Measurements from ENCODE around the gene RPSA.

Gene RPSA

GRCh38 chr3:39423436-39423970 is 17.0 kb downstream of the RPSA start:
- H3K36me3 ChIP-seq (ENCODE audit: control insufficient read depth in 2 of 2, insufficient read depth in 2 of 2, low read length in 2 of 2), result no peaks in the 10 kb centered on the region
- H3K27me3 ChIP-seq (ENCODE audit: control insufficient read depth in 1 of 2, insufficient read depth in 2 of 2, low read length in 2 of 2), result no peaks in the 10 kb centered on the region
- H3K4me3 ChIP-seq (ENCODE audit: low read length in 2 of 2), result no peak overlapping the region
- no peaks in the 10 kb centered on the region for H3K9me3 ChIP-seq (ENCODE audit: control insufficient read depth in 2 of 2, low read length in 2 of 2)
- no peak overlapping the region for H3K27ac ChIP-seq (ENCODE audit: low read length)
- H3K9ac ChIP-seq (ENCODE audit: low read length in 2 of 2), result no peak overlapping the region
- H3K4me1 ChIP-seq (ENCODE audit: control insufficient read depth, insufficient read depth, low read length), result no peaks in the 10 kb centered on the region

- H3K36me3 ChIP-seq (ENCODE audit: control insufficient read depth in 2 of 2, insufficient read depth in 2 of 2, low read length in 2 of 2), result no peaks in the 10 kb centered on the region
- H3K4me3 ChIP-seq (ENCODE audit: low read length in 2 of 2), result no peak overlapping the region
- H3K27ac ChIP-seq (ENCODE audit: low read length), result no peak overlapping the region
- H3K9ac ChIP-seq (ENCODE audit: low read length in 2 of 2), result no peak overlapping the region
- peaks cover 0 to 6% of the 10 kb centered on the region in 2 donors for H3K27me3 ChIP-seq (ENCODE audit: control insufficient read depth in 1 of 2, insufficient read depth in 2 of 2, low read length in 2 of 2)
- H3K9me3 ChIP-seq (ENCODE audit: control insufficient read depth in 2 of 2, low read length in 2 of 2), result no peaks in the 10 kb centered on the region
- H3K4me1 ChIP-seq (ENCODE audit: control insufficient read depth, insufficient read depth, low read length), result peaks cover 2% of the 10 kb centered on the region
These were observed 19.8 kb downstream of the RPSA start for GRCh38 chr3:39426312-39426711.

GRCh38 chr3:39427506-39427905 is 21.0 kb downstream of the RPSA start:
- no peak overlapping the region for H3K27ac ChIP-seq (ENCODE audit: low read length)
- no peaks in the 10 kb centered on the region for H3K9me3 ChIP-seq (ENCODE audit: control insufficient read depth in 2 of 2, low read length in 2 of 2)
- H3K36me3 ChIP-seq (ENCODE audit: control insufficient read depth in 2 of 2, insufficient read depth in 2 of 2, low read length in 2 of 2), result no peaks in the 10 kb centered on the region
- no peak overlapping the region for H3K4me3 ChIP-seq (ENCODE audit: low read length in 2 of 2)
- H3K27me3 ChIP-seq (ENCODE audit: control insufficient read depth in 1 of 2, insufficient read depth in 2 of 2, low read length in 2 of 2), result peaks cover 0 to 6% of the 10 kb centered on the region in 2 donors
- H3K4me1 ChIP-seq (ENCODE audit: control insufficient read depth, insufficient read depth, low read length), result peaks cover 2% of the 10 kb centered on the region
- H3K9ac ChIP-seq (ENCODE audit: low read length in 2 of 2), result no peak overlapping the region

- H3K27me3 ChIP-seq (ENCODE audit: control insufficient read depth in 1 of 2, insufficient read depth in 2 of 2, low read length in 2 of 2), result peaks cover 0 to 6% of the 10 kb centered on the region in 2 donors
- no peak overlapping the region for H3K9ac ChIP-seq (ENCODE audit: low read length in 2 of 2)
- no peaks in the 10 kb centered on the region for H3K36me3 ChIP-seq (ENCODE audit: control insufficient read depth in 2 of 2, insufficient read depth in 2 of 2, low read length in 2 of 2)
- H3K9me3 ChIP-seq (ENCODE audit: control insufficient read depth in 2 of 2, low read length in 2 of 2), result no peaks in the 10 kb centered on the region
- H3K4me1 ChIP-seq (ENCODE audit: control insufficient read depth, insufficient read depth, low read length), result peaks cover 2% of the 10 kb centered on the region
- no peak overlapping the region for H3K27ac ChIP-seq (ENCODE audit: low read length)
- H3K4me3 ChIP-seq (ENCODE audit: low read length in 2 of 2), result no peak overlapping the region
These were observed 22.3 kb downstream of the RPSA start for GRCh38 chr3:39428745-39429201.

- no peak overlapping the region for H3K9ac ChIP-seq (ENCODE audit: low read length in 2 of 2)
- peaks cover 0 to 6% of the 10 kb centered on the region in 2 donors for H3K27me3 ChIP-seq (ENCODE audit: control insufficient read depth in 1 of 2, insufficient read depth in 2 of 2, low read length in 2 of 2)
- H3K27ac ChIP-seq (ENCODE audit: low read length), result no peak overlapping the region
- peaks cover 6% of the 10 kb centered on the region for H3K4me1 ChIP-seq (ENCODE audit: control insufficient read depth, insufficient read depth, low read length)
- no peak overlapping the region for H3K4me3 ChIP-seq (ENCODE audit: low read length in 2 of 2)
- no peaks in the 10 kb centered on the region for H3K9me3 ChIP-seq (ENCODE audit: control insufficient read depth in 2 of 2, low read length in 2 of 2)
- no peaks in the 10 kb centered on the region for H3K36me3 ChIP-seq (ENCODE audit: control insufficient read depth in 2 of 2, insufficient read depth in 2 of 2, low read length in 2 of 2)
These were observed 22.9 kb downstream of the RPSA start for GRCh38 chr3:39429466-39429865.

GRCh38 chr3:39432342-39432741 is 25.8 kb downstream of the RPSA start:
- H3K9me3 ChIP-seq (ENCODE audit: control insufficient read depth in 2 of 2, low read length in 2 of 2), result no peaks in the 10 kb centered on the region
- peaks cover 8% of the 10 kb centered on the region for H3K4me1 ChIP-seq (ENCODE audit: control insufficient read depth, insufficient read depth, low read length)
- peaks cover 0 to 6% of the 10 kb centered on the region in 2 donors for H3K27me3 ChIP-seq (ENCODE audit: control insufficient read depth in 1 of 2, insufficient read depth in 2 of 2, low read length in 2 of 2)
- H3K36me3 ChIP-seq (ENCODE audit: control insufficient read depth in 2 of 2, insufficient read depth in 2 of 2, low read length in 2 of 2), result no peaks in the 10 kb centered on the region
- no peak overlapping the region for H3K27ac ChIP-seq (ENCODE audit: low read length)
- no peak overlapping the region for H3K9ac ChIP-seq (ENCODE audit: low read length in 2 of 2)
- no peak overlapping the region for H3K4me3 ChIP-seq (ENCODE audit: low read length in 2 of 2)

- H3K27me3 ChIP-seq (ENCODE audit: control insufficient read depth in 1 of 2, insufficient read depth in 2 of 2, low read length in 2 of 2), result peaks cover 0 to 6% of the 10 kb centered on the region in 2 donors
- no peaks in the 10 kb centered on the region for H3K9me3 ChIP-seq (ENCODE audit: control insufficient read depth in 2 of 2, low read length in 2 of 2)
- peaks cover 8% of the 10 kb centered on the region for H3K4me1 ChIP-seq (ENCODE audit: control insufficient read depth, insufficient read depth, low read length)
- no peak overlapping the region for H3K27ac ChIP-seq (ENCODE audit: low read length)
- no peak overlapping the region for H3K4me3 ChIP-seq (ENCODE audit: low read length in 2 of 2)
- no peaks in the 10 kb centered on the region for H3K36me3 ChIP-seq (ENCODE audit: control insufficient read depth in 2 of 2, insufficient read depth in 2 of 2, low read length in 2 of 2)
- H3K9ac ChIP-seq (ENCODE audit: low read length in 2 of 2), result peak overlapping the region in 1 of 2 donors; percentile 42
These were observed 27.1 kb downstream of the RPSA start for GRCh38 chr3:39433642-39434041.

- H3K36me3 ChIP-seq (ENCODE audit: control insufficient read depth in 2 of 2, insufficient read depth in 2 of 2, low read length in 2 of 2), result no peaks in the 10 kb centered on the region
- no peaks in the 10 kb centered on the region for H3K9me3 ChIP-seq (ENCODE audit: control insufficient read depth in 2 of 2, low read length in 2 of 2)
- peaks cover 6% of the 10 kb centered on the region for H3K4me1 ChIP-seq (ENCODE audit: control insufficient read depth, insufficient read depth, low read length)
- no peak overlapping the region for H3K9ac ChIP-seq (ENCODE audit: low read length in 2 of 2)
- peaks cover 0 to 6% of the 10 kb centered on the region in 2 donors for H3K27me3 ChIP-seq (ENCODE audit: control insufficient read depth in 1 of 2, insufficient read depth in 2 of 2, low read length in 2 of 2)
- H3K27ac ChIP-seq (ENCODE audit: low read length), result no peak overlapping the region
- H3K4me3 ChIP-seq (ENCODE audit: low read length in 2 of 2), result no peak overlapping the region
These were observed 28.1 kb downstream of the RPSA start for GRCh38 chr3:39434574-39434973.

- Histone ChIP-seq H3K4me3 (ENCODE audit: low read length in 2 of 2) (no peak overlapping the region), H3K4me1 (ENCODE audit: control insufficient read depth, insufficient read depth, low read length) (peaks cover 6% of the 10 kb centered on the region), H3K9me3 (ENCODE audit: control insufficient read depth in 2 of 2, low read length in 2 of 2) (no peaks in the 10 kb centered on the region), H3K27me3 (ENCODE audit: control insufficient read depth in 1 of 2, insufficient read depth in 2 of 2, low read length in 2 of 2) (peaks cover 0 to 4% of the 10 kb centered on the region in 2 donors), H3K9ac (ENCODE audit: low read length in 2 of 2) (no peak overlapping the region), H3K36me3 (ENCODE audit: control insufficient read depth in 2 of 2, insufficient read depth in 2 of 2, low read length in 2 of 2) (no peaks in the 10 kb centered on the region), H3K27ac (ENCODE audit: low read length) (no peak overlapping the region)
These were observed 28.7 kb downstream of the RPSA start for GRCh38 chr3:39435006-39435748.

GRCh38 chr3:39438880-39439279 is 32.4 kb downstream of the RPSA start:
- Histone ChIP-seq H3K36me3 (ENCODE audit: control insufficient read depth in 2 of 2, insufficient read depth in 2 of 2, low read length in 2 of 2) (no peaks in the 10 kb centered on the region), H3K27me3 (ENCODE audit: control insufficient read depth in 1 of 2, insufficient read depth in 2 of 2, low read length in 2 of 2) (no peaks in the 10 kb centered on the region), H3K9ac (ENCODE audit: low read length in 2 of 2) (no peak overlapping the region), H3K9me3 (ENCODE audit: control insufficient read depth in 2 of 2, low read length in 2 of 2) (no peaks in the 10 kb centered on the region), H3K4me1 (ENCODE audit: control insufficient read depth, insufficient read depth, low read length) (peaks cover 6% of the 10 kb centered on the region), H3K4me3 (ENCODE audit: low read length in 2 of 2) (no peak overlapping the region), H3K27ac (ENCODE audit: low read length) (no peak overlapping the region)

- H3K9me3 ChIP-seq (ENCODE audit: control insufficient read depth in 2 of 2, low read length in 2 of 2), result no peaks in the 10 kb centered on the region
- no peak overlapping the region for H3K27ac ChIP-seq (ENCODE audit: low read length)
These were observed 33.8 kb downstream of the RPSA start for GRCh38 chr3:39440316-39440715.

More at GRCh38 chr3:39440316-39440715, 33.8 kb downstream of the RPSA start:
- no peaks in the 10 kb centered on the region for H3K4me1 ChIP-seq (ENCODE audit: control insufficient read depth, insufficient read depth, low read length)
- no peak overlapping the region for H3K4me3 ChIP-seq (ENCODE audit: low read length in 2 of 2)
- H3K36me3 ChIP-seq (ENCODE audit: control insufficient read depth in 2 of 2, insufficient read depth in 2 of 2, low read length in 2 of 2), result no peaks in the 10 kb centered on the region
- H3K9ac ChIP-seq (ENCODE audit: low read length in 2 of 2), result no peak overlapping the region
- H3K27me3 ChIP-seq (ENCODE audit: control insufficient read depth in 1 of 2, insufficient read depth in 2 of 2, low read length in 2 of 2), result no peaks in the 10 kb centered on the region
